ENCODE data around the gene GPATCH11. TPM values are rescaled to one million over a fixed set of nuclear protein-coding genes. Genes with fewer than 3 reads are reported as not detected.

GPATCH11 gene
- total RNA-seq, 1 donor = 6.2 TPM

- Histone ChIP-seq H3K9me3 (ENCODE audit: low read depth, low read length) (no peaks in the 10 kb centered on the region), H2AFZ (ENCODE audit: low read length) (no peak overlapping the region), H3K4me1 (ENCODE audit: insufficient read depth, low read length) (no peaks in the 10 kb centered on the region), H3K4me3 (ENCODE audit: insufficient read depth, low read length) (no peak overlapping the region), H3K79me2 (ENCODE audit: insufficient read depth, low read length) (no peaks in the 10 kb centered on the region), H3K27ac (ENCODE audit: low read depth, low read length) (no peak overlapping the region), H3K36me3 (ENCODE audit: insufficient read depth, low read length) (peaks cover 33% of the 10 kb centered on the region), H3K4me2 (ENCODE audit: insufficient read depth, low read length) (no peak overlapping the region), H4K20me1 (ENCODE audit: insufficient read depth, low read length) (no peaks in the 10 kb centered on the region), H3K27me3 (ENCODE audit: insufficient read depth, low read length) (no peaks in the 10 kb centered on the region)
- DNase-seq (ENCODE audit: insufficient read length, low spot score, missing footprints) = no peak
- no peak for TF ChIP-seq CTCF (IDR thresholded peaks at IDR 0.05; ENCODE audit: extremely low read depth, low read depth, low read length)
Measured at GRCh38 chr2:37110306-37111212, 26.2 kb downstream of the GPATCH11 start.

- H3K79me2 ChIP-seq (ENCODE audit: insufficient read depth, low read length) = no peaks in the 10 kb centered on the region
- H2AFZ ChIP-seq (ENCODE audit: low read length) = no peak overlapping the region
- no peak overlapping the region for H3K27ac ChIP-seq (ENCODE audit: low read depth, low read length)
- no peaks in the 10 kb centered on the region for H3K4me1 ChIP-seq (ENCODE audit: insufficient read depth, low read length)
- H3K27me3 ChIP-seq (ENCODE audit: insufficient read depth, low read length) = no peaks in the 10 kb centered on the region
- no peaks in the 10 kb centered on the region for H4K20me1 ChIP-seq (ENCODE audit: insufficient read depth, low read length)
- H3K36me3 ChIP-seq (ENCODE audit: insufficient read depth, low read length) = peaks cover 35% of the 10 kb centered on the region
- H3K9me3 ChIP-seq (ENCODE audit: low read depth, low read length) = no peaks in the 10 kb centered on the region
- DNase-seq (ENCODE audit: insufficient read length, low spot score, missing footprints) = no peak
- H3K4me2 ChIP-seq (ENCODE audit: insufficient read depth, low read length) = no peak overlapping the region
- no peak for TF ChIP-seq CTCF (IDR thresholded peaks at IDR 0.05; ENCODE audit: extremely low read depth, low read depth, low read length)
- no peak overlapping the region for H3K4me3 ChIP-seq (ENCODE audit: insufficient read depth, low read length)
Measured at GRCh38 chr2:37111958-37112357, 27.6 kb downstream of the GPATCH11 start.

GRCh38 chr2:37117566-37117965, 33.2 kb downstream of the GPATCH11 start:
- no peak overlapping the region for H2AFZ ChIP-seq (ENCODE audit: low read length)
- H3K79me2 ChIP-seq (ENCODE audit: insufficient read depth, low read length) = no peaks in the 10 kb centered on the region
- no peaks in the 10 kb centered on the region for H3K4me1 ChIP-seq (ENCODE audit: insufficient read depth, low read length)
- no peak for TF ChIP-seq CTCF (IDR thresholded peaks at IDR 0.05; ENCODE audit: extremely low read depth, low read depth, low read length)
- H3K27ac ChIP-seq (ENCODE audit: low read depth, low read length) = no peak overlapping the region
- H4K20me1 ChIP-seq (ENCODE audit: insufficient read depth, low read length) = no peaks in the 10 kb centered on the region
- H3K4me2 ChIP-seq (ENCODE audit: insufficient read depth, low read length) = no peak overlapping the region
- no peak for DNase-seq (ENCODE audit: insufficient read length, low spot score, missing footprints)
- H3K36me3 ChIP-seq (ENCODE audit: insufficient read depth, low read length) = peaks cover 17% of the 10 kb centered on the region
- H3K9me3 ChIP-seq (ENCODE audit: low read depth, low read length) = no peaks in the 10 kb centered on the region
- no peaks in the 10 kb centered on the region for H3K27me3 ChIP-seq (ENCODE audit: insufficient read depth, low read length)
- H3K4me3 ChIP-seq (ENCODE audit: insufficient read depth, low read length) = no peak overlapping the region

- no peak overlapping the region for H2AFZ ChIP-seq (ENCODE audit: low read length)
- H3K4me3 ChIP-seq (ENCODE audit: insufficient read depth, low read length) = no peak overlapping the region
- peaks cover 13% of the 10 kb centered on the region for H3K36me3 ChIP-seq (ENCODE audit: insufficient read depth, low read length)
Measured at GRCh38 chr2:37119157-37119556, 34.8 kb downstream of the GPATCH11 start.

More at GRCh38 chr2:37119157-37119556, 34.8 kb downstream of the GPATCH11 start:
- no peak for TF ChIP-seq CTCF (IDR thresholded peaks at IDR 0.05; ENCODE audit: extremely low read depth, low read depth, low read length)
- no peak overlapping the region for H3K4me2 ChIP-seq (ENCODE audit: insufficient read depth, low read length)
- DNase-seq (ENCODE audit: insufficient read length, low spot score, missing footprints) = no peak
- no peaks in the 10 kb centered on the region for H3K27me3 ChIP-seq (ENCODE audit: insufficient read depth, low read length)
- H3K27ac ChIP-seq (ENCODE audit: low read depth, low read length) = no peak overlapping the region
- no peaks in the 10 kb centered on the region for H3K79me2 ChIP-seq (ENCODE audit: insufficient read depth, low read length)
- H3K4me1 ChIP-seq (ENCODE audit: insufficient read depth, low read length) = no peaks in the 10 kb centered on the region
- no peaks in the 10 kb centered on the region for H3K9me3 ChIP-seq (ENCODE audit: low read depth, low read length)
- no peaks in the 10 kb centered on the region for H4K20me1 ChIP-seq (ENCODE audit: insufficient read depth, low read length)

Data from osteoblast (primary cell).